Measurements from ENCODE around the gene CHSY3.
"Not testable (repeated sequence)": the region's sequence is repeated elsewhere in the genome, so short reads cannot be mapped to it uniquely, and the experiment has no call there.

CHSY3 gene

DNA sequence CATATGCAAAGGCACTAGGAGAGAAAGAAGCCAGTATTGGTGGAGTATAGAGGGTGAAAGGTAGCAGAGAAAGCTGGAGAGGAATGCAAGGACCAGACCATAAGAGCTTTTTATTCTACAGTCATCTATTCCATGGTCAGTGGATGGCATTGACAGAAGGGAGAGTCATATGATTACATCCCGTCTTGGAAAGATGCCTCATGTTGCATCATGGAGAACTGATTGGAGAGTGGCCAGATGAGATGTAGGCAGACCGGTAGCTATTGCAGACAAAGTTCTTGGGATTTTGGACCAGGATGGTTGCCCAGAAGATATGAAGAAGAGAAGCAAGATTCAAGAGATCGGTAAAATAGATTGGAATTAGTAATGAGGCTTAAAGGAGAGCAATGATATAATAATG, 260.7 kb downstream of the CHSY3 start:
- no peak for DNase-seq (ENCODE audit: low spot score)

DNA sequence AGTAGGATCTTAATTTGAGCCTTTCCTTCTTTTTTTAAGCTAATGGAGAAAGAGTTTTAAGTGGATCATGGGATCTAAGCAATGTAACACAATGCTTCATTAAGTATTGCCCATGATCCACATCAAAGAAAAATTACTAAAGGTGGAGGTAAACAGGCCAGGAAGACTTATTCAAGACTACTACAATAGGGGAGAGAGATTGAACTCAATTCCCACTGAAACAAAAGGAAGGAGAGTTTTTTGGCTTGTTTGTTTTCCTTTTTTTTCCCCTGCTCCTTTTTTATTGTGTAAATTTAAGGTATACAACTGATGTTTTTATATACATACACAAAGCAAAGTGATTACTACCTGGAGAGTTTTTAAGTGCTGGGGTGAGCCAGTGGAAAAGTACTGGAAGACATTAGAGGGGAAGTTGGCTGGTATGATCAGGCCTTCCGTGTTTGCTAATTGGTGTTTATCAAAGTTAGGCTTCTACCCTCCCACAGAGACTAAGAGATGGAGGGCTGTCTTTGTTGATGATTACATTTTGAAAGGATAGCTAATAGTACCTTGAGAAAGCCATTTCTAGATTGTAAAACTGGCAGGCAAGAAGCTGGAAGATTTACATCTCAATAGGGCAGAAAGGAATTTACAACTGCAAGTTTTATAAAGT, 262.7 kb downstream of the CHSY3 start:
- DNase-seq (ENCODE audit: low spot score): no peak

GRCh38 chr5:130168211-130168610, 263.9 kb downstream of the CHSY3 start:
- no peak for DNase-seq (ENCODE audit: low spot score)

DNA sequence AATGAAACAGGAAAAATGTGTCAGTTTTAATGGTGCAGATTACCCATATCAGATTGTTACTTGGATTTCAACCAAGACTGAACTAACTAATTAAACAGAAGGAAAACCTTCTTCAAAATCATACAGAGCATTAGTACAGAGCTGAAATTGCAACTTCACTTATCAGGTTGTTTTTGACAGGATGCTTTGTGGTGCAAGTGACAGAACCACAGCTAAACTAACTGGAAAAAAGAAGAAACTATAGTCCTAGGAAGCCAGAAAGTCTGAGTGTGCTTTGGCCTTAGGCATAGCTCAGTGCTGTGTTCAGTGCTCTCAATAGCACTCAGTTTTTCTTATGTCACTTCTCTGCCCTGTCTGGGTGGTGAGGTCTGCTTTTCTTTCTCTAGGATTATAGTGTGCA, 267.4 kb downstream of the CHSY3 start:
- DNase-seq (ENCODE audit: low spot score): no peak

DNA sequence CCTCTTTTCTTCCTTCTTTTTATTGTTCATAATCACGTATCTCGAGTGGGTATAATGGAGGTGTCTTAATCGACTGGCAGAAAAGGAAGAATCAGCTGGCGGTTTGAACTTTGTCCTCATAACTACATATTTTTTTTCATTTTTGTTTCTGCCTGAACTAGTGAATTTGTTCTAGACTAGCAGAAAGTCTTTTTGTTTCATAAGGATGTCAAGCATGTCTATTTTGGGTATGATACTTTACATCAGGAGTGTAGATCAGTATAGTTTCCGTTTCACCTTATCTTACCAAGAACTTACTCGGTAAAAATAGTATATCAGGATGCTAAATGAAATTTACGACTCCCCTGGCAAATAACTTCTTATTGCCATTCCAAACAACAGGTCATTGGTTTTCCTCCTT, 278.9 kb downstream of the CHSY3 start:
- no peak for DNase-seq (ENCODE audit: low spot score)

- peak; percentile 10 for DNase-seq (ENCODE audit: low spot score)
These were observed 285.7 kb downstream of the CHSY3 start for GRCh38 chr5:130189961-130190360.

DNA sequence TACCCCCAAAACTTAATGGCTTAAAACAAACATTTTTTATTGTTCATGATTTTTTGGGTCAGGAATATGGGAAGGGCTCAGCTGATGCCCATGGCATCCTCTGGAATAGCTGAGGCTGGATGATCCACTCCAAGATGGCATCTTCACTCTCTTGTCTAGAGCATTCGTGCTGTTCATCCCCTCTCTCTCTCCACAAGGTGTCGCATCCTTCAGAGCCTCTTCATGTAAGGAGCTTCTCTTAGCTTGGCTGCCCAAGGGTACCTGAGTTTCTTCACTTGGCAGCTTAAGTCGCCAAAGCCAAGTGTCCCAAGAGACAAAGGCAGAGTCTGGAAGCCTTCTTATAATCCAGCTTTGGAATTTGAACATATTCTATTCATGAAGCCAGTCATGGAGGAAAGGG, 294.7 kb downstream of the CHSY3 start:
- no peak for DNase-seq (ENCODE audit: low spot score)

DNA sequence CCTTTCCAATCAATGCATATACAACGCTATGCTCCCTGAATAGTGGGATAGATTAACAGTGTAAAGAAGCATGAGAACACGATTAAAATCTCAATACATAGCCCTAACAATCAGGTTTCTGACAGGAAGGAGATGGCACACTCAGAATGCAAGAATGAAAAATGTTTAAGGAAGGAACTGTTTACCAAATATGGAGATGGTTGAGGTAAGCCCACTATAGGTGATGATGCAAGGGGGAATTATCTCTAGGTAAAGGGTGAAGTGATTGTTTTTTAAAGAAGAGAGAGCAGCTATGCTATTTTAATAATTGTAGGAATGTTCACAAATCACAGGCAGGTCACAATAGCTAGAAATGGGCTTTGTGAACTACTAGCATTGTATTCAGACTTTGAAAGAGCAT, 302.4 kb downstream of the CHSY3 start:
- no peak for DNase-seq (ENCODE audit: low spot score)

DNA sequence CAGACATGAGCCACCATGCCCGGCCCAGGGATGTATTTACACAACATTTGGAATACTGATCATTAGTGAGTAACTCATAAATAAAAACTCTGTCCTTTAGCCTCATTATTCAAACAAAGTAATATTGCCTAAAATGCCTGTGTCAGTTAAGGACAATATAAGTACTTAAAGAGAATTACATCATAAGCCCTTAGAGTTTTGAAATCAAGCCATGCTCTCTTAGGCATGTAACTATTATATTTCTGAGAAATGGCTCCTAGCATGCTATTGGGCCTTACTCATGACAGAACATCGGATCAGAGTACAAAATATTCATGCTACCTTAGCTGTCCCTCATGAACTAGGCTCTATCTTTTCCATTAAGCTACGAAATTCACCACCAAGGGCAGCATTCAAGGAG, 309.3 kb downstream of the CHSY3 start:
- DNase-seq (ENCODE audit: low spot score): no peak

GRCh38 chr5:130216286-130216685, 312.0 kb downstream of the CHSY3 start:
- no peak for DNase-seq (ENCODE audit: low spot score)

DNA sequence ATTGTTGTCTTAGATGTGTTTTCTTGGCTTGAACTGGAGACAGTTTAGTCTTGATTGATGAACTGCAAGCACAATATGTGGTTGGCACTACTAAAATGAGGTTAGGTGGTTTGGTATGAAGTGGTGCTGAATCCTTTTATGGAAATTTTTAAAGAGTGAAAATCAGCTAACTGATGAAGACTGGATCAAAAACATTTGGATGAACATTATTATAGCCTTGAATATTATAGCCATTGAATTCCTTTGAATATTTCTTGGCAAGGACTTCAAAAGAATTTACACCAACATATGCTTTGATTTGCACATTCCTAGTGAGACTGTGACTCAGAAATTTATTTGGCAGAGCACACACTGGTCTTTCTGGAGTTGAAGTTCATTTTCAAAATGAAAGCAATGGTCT, 318.3 kb downstream of the CHSY3 start:
- peak; percentile 11 for DNase-seq (ENCODE audit: low spot score)

DNA sequence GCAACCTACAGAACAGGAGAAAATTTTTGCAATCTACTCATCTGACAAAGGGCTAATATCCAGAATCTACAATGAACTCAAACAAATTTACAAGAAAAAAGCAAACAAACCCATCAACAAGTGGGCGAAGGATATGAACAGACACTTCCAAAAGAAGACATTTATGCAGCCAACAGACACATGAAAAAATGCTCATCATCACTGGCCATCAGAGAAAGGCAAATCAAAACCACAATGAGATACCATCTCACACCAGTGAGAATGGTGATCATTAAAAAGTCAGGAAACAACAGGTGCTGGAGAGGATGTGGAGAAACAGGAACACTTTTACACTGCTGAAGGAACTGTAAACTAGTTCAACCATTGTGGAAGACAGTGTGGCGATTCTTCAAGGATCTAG, 322.3 kb downstream of the CHSY3 start:
- DNase-seq (ENCODE audit: low spot score): not testable (repeated sequence)

DNA sequence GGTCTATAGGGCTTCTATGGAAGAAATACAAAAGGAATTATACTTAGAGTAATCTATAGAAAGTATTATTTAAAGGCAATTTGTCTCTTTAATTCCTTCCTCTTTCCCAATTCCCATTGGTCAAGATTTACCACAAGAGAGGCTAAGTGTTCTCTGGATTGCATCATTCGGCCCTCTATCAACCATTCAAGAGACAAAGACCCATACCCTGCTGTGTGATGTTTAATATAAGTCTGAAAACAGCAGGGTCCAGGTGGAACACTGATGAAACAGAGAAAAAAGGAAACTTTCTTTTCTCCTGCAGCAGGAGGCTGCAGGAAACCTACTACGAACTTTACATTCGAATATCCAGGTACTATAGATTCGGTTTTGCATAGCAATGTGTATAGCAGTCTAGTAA, 323.4 kb downstream of the CHSY3 start:
- DNase-seq (ENCODE audit: low spot score): no peak

GRCh38 chr5:130231786-130232185, 327.5 kb downstream of the CHSY3 start:
- DNase-seq (ENCODE audit: low spot score): no peak

- no peak for DNase-seq (ENCODE audit: low spot score)
These were observed 330.6 kb downstream of the CHSY3 start for GRCh38 chr5:130234816-130235215.

All from pons (tissue), 1 donor.